ENCODE results near the gene CSF3.

DNA sequence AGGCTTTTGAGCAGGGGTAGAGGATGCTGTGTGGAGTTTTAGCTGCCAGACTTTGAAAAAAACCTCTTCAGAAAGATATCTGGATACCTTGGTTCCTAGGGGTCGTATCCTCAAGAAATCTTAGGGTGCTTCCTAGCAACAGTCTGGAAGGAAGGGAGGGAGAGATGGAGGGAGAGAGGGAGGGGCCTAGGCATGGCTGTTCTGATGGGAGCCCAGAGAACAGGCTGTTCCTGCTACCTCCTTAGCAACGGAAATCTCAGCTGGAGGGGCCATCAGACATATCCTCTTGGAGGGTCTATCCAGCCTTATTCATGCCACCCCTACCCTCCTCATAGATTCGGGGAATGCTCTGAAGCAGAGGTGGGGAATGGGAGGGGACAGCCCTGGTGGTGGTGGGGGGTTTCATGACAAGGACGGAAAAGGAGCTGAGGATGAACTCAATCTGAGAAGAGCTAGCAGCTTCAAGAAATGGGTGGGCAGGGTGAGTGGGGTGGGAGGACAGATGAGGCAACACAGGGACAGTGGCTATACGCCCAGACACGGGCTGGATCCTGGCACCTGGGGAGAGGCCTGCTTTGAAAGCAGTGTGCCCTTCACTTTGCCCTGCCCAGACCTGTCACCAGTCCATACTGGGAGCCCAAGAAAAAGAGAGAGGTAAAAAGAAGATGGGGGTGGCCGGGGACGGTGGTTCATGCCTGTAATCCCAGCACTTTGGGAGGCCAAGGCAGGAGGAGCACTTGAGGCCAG, 44.7 kb downstream of the CSF3 start:
- TF ChIP-seq, protein P1, sequence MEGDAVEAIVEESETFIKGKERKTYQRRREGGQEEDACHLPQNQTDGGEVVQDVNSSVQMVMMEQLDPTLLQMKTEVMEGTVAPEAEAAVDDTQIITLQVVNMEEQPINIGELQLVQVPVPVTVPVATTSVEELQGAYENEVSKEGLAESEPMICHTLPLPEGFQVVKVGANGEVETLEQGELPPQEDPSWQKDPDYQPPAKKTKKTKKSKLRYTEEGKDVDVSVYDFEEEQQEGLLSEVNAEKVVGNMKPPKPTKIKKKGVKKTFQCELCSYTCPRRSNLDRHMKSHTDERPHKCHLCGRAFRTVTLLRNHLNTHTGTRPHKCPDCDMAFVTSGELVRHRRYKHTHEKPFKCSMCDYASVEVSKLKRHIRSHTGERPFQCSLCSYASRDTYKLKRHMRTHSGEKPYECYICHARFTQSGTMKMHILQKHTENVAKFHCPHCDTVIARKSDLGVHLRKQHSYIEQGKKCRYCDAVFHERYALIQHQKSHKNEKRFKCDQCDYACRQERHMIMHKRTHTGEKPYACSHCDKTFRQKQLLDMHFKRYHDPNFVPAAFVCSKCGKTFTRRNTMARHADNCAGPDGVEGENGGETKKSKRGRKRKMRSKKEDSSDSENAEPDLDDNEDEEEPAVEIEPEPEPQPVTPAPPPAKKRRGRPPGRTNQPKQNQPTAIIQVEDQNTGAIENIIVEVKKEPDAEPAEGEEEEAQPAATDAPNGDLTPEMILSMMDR (IDR thresholded peaks at IDR 0.05), result no peak
- no peak for TF ChIP-seq POLR2A (IDR thresholded peaks at IDR 0.05)

All from thyroid gland (tissue), 4 donors.